ENCODE measurements around the gene BUD31. TPM values are rescaled to one million over a fixed set of nuclear protein-coding genes. Genes with fewer than 3 reads are reported as not detected.

Gene BUD31
- total and polyA plus RNA-seq, 2 of the 13 experiments (the other 11 are each of a cell fraction or from before 2014, with no cell fraction given) = 35.1 to 79.1 TPM

- TF ChIP-seq ZNF609 (CRISPR knock-in tag; IDR thresholded peaks at IDR 0.05; ENCODE audit: borderline replicate concordance) = no peak
- peak; percentile 16; the same call in 1 of the 2 replicates for TF ChIP-seq SALL1 (CRISPR knock-in tag; IDR thresholded peaks at IDR 0.05)
- TF ChIP-seq NONO (IDR thresholded peaks at IDR 0.05) = no peak
- peak; percentile 41; the same call in 1 of the 2 replicates for TF ChIP-seq NONO (CRISPR knock-in tag; conservative IDR thresholded peaks at IDR 0.05)
- no peak for TF ChIP-seq ZBTB49 (CRISPR knock-in tag; IDR thresholded peaks at IDR 0.05; ENCODE audit: borderline replicate concordance)
- 0 out of 2 replicates have a peak, but pooled peaks have one; percentile 35 for TF ChIP-seq IKZF5 (CRISPR knock-in tag; IDR thresholded peaks at IDR 0.05)
- TF ChIP-seq HOMEZ (CRISPR knock-in tag; IDR thresholded peaks at IDR 0.05; ENCODE audit: low read depth) = no peak
- peak; percentile 77 for TF ChIP-seq CTCF (CRISPR knock-in tag; IDR thresholded peaks at IDR 0.05)
- TF ChIP-seq ZFP91 (CRISPR knock-in tag; IDR thresholded peaks at IDR 0.05; ENCODE audit: borderline replicate concordance) = peak; percentile 23; the same call in 1 of the 2 replicates
- peak; percentile 75 for TF ChIP-seq SMC3 (IDR thresholded peaks at IDR 0.05; ENCODE audit: low read length)
- no peak for TF ChIP-seq MAF1 (CRISPR knock-in tag; IDR thresholded peaks at IDR 0.05; ENCODE audit: borderline replicate concordance)
- no peak for TF ChIP-seq SP1 (IDR thresholded peaks at IDR 0.05)
- no peak for TF ChIP-seq SP1 (CRISPR knock-in tag; IDR thresholded peaks at IDR 0.05)
- TF ChIP-seq ZNF644 (CRISPR knock-in tag; IDR thresholded peaks at IDR 0.05; ENCODE audit: low read depth) = no peak
- 0 out of 2 replicates have a peak, but pooled peaks have one; percentile 9 for TF ChIP-seq ZKSCAN1 (IDR thresholded peaks at IDR 0.05; ENCODE audit: low read length)
- TF ChIP-seq HDAC2 (CRISPR knock-in tag; IDR thresholded peaks at IDR 0.05) = peak; percentile 17; the same call in 1 of the 2 replicates
These were observed 22.1 kb upstream of the BUD31 start (continued) for GRCh38 chr7:99386584-99387238.

Data from HepG2 (cell line).